HG02981 (cell line): ENCODE results near the gene FAM237B.

Source experiments
- ATAC-seq: cut with Tn5 transposase; IDR thresholded peaks from one replicate; pipeline ENCODE4 v1.9.1; 2021; ENCODE audit warnings: mild to moderate bottlenecking, moderate library complexity; ENCODE audit not compliant: unreplicated experiment

FAM237B gene

GRCh38 chr7:90298145-90299038 lies 22.7 kb downstream of the FAM237B start:
- ATAC-seq: peak; percentile 85

- ATAC-seq: no peak
These were observed 30.6 kb downstream of the FAM237B start for GRCh38 chr7:90290244-90291113.

GRCh38 chr7:90288154-90288553 lies 33.0 kb downstream of the FAM237B start:
- ATAC-seq: no peak

GRCh38 chr7:90276033-90276728 lies 44.9 kb downstream of the FAM237B start:
- no peak for ATAC-seq

- no peak for ATAC-seq
These were observed 46.9 kb downstream of the FAM237B start for GRCh38 chr7:90274161-90274560.

GRCh38 chr7:90272242-90272641 lies 48.9 kb downstream of the FAM237B start:
- ATAC-seq: no peak

- no peak for ATAC-seq
These were observed 49.4 kb downstream of the FAM237B start for GRCh38 chr7:90271753-90272152.

- ATAC-seq: no peak
These were observed 50.5 kb downstream of the FAM237B start for GRCh38 chr7:90270431-90271178.

GRCh38 chr7:90269163-90269562 lies 51.9 kb downstream of the FAM237B start:
- ATAC-seq: no peak

- ATAC-seq: no peak
These were observed 53.7 kb downstream of the FAM237B start for GRCh38 chr7:90267263-90267858.

- ATAC-seq: no peak
These were observed 54.3 kb downstream of the FAM237B start for GRCh38 chr7:90266808-90267207.
